HUES6 (cell line): ENCODE results near the gene FKBP10.

Experiments
- H3K27ac ChIP-seq: 2 replicates; pipeline ENCODE4 v1.7.0; 2013; ENCODE audit warnings: low read depth, mild to moderate bottlenecking, low read length, inconsistent platforms
- H3K27me3 ChIP-seq: 2 replicates; pipeline ENCODE4 v1.6.1; 2013; ENCODE audit warnings: low read length; ENCODE audit not compliant: control insufficient read depth, insufficient read depth
- H3K36me3 ChIP-seq: 2 replicates; pipeline ENCODE4 v1.6.1; 2013; ENCODE audit warnings: low read length; ENCODE audit not compliant: control insufficient read depth, insufficient read depth
- H3K4me1 ChIP-seq: 2 replicates; pipeline ENCODE4 v1.6.1; 2013; ENCODE audit warnings: low read length; ENCODE audit not compliant: control insufficient read depth, insufficient read depth
- H3K4me3 ChIP-seq: 2 replicates; pipeline ENCODE4 v1.5.1; 2013; ENCODE audit warnings: low read depth, low read length
- H3K9ac ChIP-seq: one replicate; pipeline ENCODE4 v1.6.1; 2013; ENCODE audit warnings: mild to moderate bottlenecking, low read length
- H3K9me3 ChIP-seq: 2 replicates; pipeline ENCODE4 v1.6.1; 2013; ENCODE audit warnings: low read depth, low read length; ENCODE audit not compliant: control insufficient read depth, insufficient read depth

FKBP10 gene

GRCh38 chr17:41797377-41797776, 15.4 kb upstream of the FKBP10 start:
- Histone ChIP-seq H3K4me3 (no peak overlapping the region), H3K9ac (no peak overlapping the region), H3K9me3 (no peaks in the 10 kb centered on the region), H3K27ac (no peak overlapping the region), H3K27me3 (peaks cover 32% of the 10 kb centered on the region), H3K4me1 (peaks cover 33% of the 10 kb centered on the region), H3K36me3 (0 out of 2 replicates have a peak, but pooled peaks cover 4% of the 10 kb centered on the region)

GRCh38 chr17:41799366-41799765, 13.4 kb upstream of the FKBP10 start:
- Histone ChIP-seq H3K9ac (no peak overlapping the region), H3K27ac (no peak overlapping the region), H3K9me3 (no peaks in the 10 kb centered on the region), H3K4me1 (peaks cover 15% of the 10 kb centered on the region), H3K27me3 (peaks cover 18% of the 10 kb centered on the region), H3K36me3 (0 out of 2 replicates have a peak, but pooled peaks cover 4% of the 10 kb centered on the region), H3K4me3 (no peak overlapping the region)

- Histone ChIP-seq H3K4me3 (peak overlapping the region; percentile 25), H3K9ac (peak overlapping the region; percentile 1), H3K27ac (no peak overlapping the region)
Measured at GRCh38 chr17:41800601-41801373, 12.0 kb upstream of the FKBP10 start.

GRCh38 chr17:41801374-41802271, 11.2 kb upstream of the FKBP10 start:
- Histone ChIP-seq H3K27ac (no peak overlapping the region), H3K27me3 (no peaks in the 10 kb centered on the region), H3K9me3 (no peaks in the 10 kb centered on the region), H3K4me3 (peak overlapping the region; percentile 25), H3K36me3 (peaks cover 13% of the 10 kb centered on the region; the same call in 1 of the 2 replicates), H3K9ac (no peak overlapping the region), H3K4me1 (peaks cover 11% of the 10 kb centered on the region)

More at GRCh38 chr17:41800601-41801373, 12.0 kb upstream of the FKBP10 start:
- Histone ChIP-seq H3K36me3 (peaks cover 8% of the 10 kb centered on the region; the same call in 1 of the 2 replicates), H3K4me1 (peaks cover 11% of the 10 kb centered on the region), H3K9me3 (no peaks in the 10 kb centered on the region), H3K27me3 (peaks cover 6% of the 10 kb centered on the region)

GRCh38 chr17:41803049-41804020, 9.5 kb upstream of the FKBP10 start:
- no peaks in the 10 kb centered on the region for H3K27me3 ChIP-seq
- peaks cover 11% of the 10 kb centered on the region for H3K4me1 ChIP-seq
- H3K4me3 ChIP-seq: no peak overlapping the region
- no peak overlapping the region for H3K9ac ChIP-seq
- no peak overlapping the region for H3K27ac ChIP-seq
- no peaks in the 10 kb centered on the region for H3K9me3 ChIP-seq
- peaks cover 17% of the 10 kb centered on the region; the same call in 1 of the 2 replicates for H3K36me3 ChIP-seq

GRCh38 chr17:41806685-41807445, 5.9 kb upstream of the FKBP10 start:
- Histone ChIP-seq H3K9me3 (no peaks in the 10 kb centered on the region), H3K9ac (no peak overlapping the region), H3K27me3 (peaks cover 11% of the 10 kb centered on the region), H3K36me3 (peaks cover 25% of the 10 kb centered on the region), H3K27ac (no peak overlapping the region), H3K4me1 (0 out of 2 replicates have a peak, but pooled peaks cover 3% of the 10 kb centered on the region), H3K4me3 (no peak overlapping the region)

- Histone ChIP-seq H3K4me3 (peak overlapping the region; percentile 79), H3K9me3 (no peaks in the 10 kb centered on the region), H3K9ac (peak overlapping the region; percentile 87), H3K4me1 (peaks cover 12% of the 10 kb centered on the region; the same call in 1 of the 2 replicates), H3K36me3 (peaks cover 18% of the 10 kb centered on the region), H3K27me3 (peaks cover 11% of the 10 kb centered on the region), H3K27ac (peak overlapping the region; percentile 58; the same call in 1 of the 2 replicates)
Measured at GRCh38 chr17:41810659-41811548, 1.9 kb upstream of the FKBP10 start.

- H3K4me1 ChIP-seq: peaks cover 12% of the 10 kb centered on the region; the same call in 1 of the 2 replicates
- peaks cover 15% of the 10 kb centered on the region for H3K36me3 ChIP-seq
- peak within 1 kb of the TSS; percentile 87 for H3K9ac ChIP-seq
- H3K9me3 ChIP-seq: no peaks in the 10 kb centered on the region
- H3K27me3 ChIP-seq: peaks cover 11% of the 10 kb centered on the region
- peak within 1 kb of the TSS; percentile 58; the same call in 1 of the 2 replicates for H3K27ac ChIP-seq
- peak within 1 kb of the TSS; percentile 79 for H3K4me3 ChIP-seq
Measured at GRCh38 chr17:41811549-41812380, 1.0 kb upstream of the FKBP10 start, which contains the start of gene P3H4. TSS of gene P3H4 (minus strand) at chr17:41811949. CDS start at chr17:41811915, 34 bp downstream.
